Activated T-helper 17 cell treated with anti-CD3 and anti-CD28 coated beads, Interleukin-2, amount 50 U/mL, for 72 hours (primary cell): ENCODE data around the gene AURKA. TPM values are rescaled to one million over a fixed set of nuclear protein-coding genes. Genes with fewer than 3 reads are reported as not detected.
"Not testable (repeated sequence)": the region's sequence is repeated elsewhere in the genome, so short reads cannot be mapped to it uniquely, and the experiment has no call there.

Experiments used
- ATAC-seq: fragments of 150-1000 bp; cut with Tn5 transposase; replicated peaks from 2 replicates; pipeline ENCODE4 v1.10.0; 2021; ENCODE audit warnings: mild to moderate bottlenecking, moderate library complexity
- H3K27ac Mint-ChIP-seq: one replicate; pipeline ENCODE4 v1.8.0; 2022; ENCODE audit warnings: mixed read lengths
- H3K27me3 Mint-ChIP-seq: one replicate; pipeline ENCODE4 v1.8.0; 2022; ENCODE audit warnings: mixed read lengths
- H3K36me3 Mint-ChIP-seq: one replicate; pipeline ENCODE4 v1.8.0; 2022; ENCODE audit warnings: low read depth, mild to moderate bottlenecking, mixed read lengths
- H3K4me1 Mint-ChIP-seq: one replicate; pipeline ENCODE4 v1.8.0; 2022; ENCODE audit warnings: mixed read lengths
- H3K4me3 Mint-ChIP-seq: one replicate; pipeline ENCODE4 v1.8.0; 2022; ENCODE audit warnings: mild to moderate bottlenecking, mixed read lengths
- H3K9me3 Mint-ChIP-seq: one replicate; pipeline ENCODE4 v1.8.0; 2022; ENCODE audit warnings: mixed read lengths
- total RNA-seq, 2 donors: library from RNA; stranded (reverse); gene quantifications; one replicate each; pipeline ENCODE4 v1.2.3, GENCODE V29; 2022

AURKA gene
- total RNA-seq, 2 donors from 2014 or later: 86.3 to 112 TPM

DNA sequence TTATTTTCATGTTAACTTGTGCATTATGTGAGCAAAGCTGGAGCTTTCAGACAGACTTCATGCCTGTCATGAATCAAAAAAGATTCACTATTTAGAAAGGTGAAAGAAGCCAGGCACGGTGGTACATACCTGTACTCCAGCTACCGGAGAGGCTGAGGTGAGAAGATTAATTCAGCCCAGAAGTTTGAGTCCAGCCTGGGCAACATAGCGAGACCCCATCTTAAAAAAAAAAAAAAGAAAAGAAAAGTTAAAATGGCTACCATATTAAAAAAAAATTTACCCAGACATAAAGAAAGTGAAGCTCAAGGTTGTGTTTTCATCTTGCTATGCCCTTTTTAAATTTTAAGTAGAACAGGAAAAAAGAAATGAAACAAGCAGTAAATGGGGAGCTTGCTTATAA, 20.9 kb upstream of the AURKA start:
- H3K36me3 Mint-ChIP-seq: peaks cover 66% of the 10 kb centered on the region
- H3K4me1 Mint-ChIP-seq: peaks cover 31% of the 10 kb centered on the region
- peak overlapping the region; percentile 80 for H3K4me3 Mint-ChIP-seq
- no peaks in the 10 kb centered on the region for H3K9me3 Mint-ChIP-seq
- no peak for ATAC-seq
- H3K27ac Mint-ChIP-seq: peak overlapping the region; percentile 86
- no peaks in the 10 kb centered on the region for H3K27me3 Mint-ChIP-seq

DNA sequence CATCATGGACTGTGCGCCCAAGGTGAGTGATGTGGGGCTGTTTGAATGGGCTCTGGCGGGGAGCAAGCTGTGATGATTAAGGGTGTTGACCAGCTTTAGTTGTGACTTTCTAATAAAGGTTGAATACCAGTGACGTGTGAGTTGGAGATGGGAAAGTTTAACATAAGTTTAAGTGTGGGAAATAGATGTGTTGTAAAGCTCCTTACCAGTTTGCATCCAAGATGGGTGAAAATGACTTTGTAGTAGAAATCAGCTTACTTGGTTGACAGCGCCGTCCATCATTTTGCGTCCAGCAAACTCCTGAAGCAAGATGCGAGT, 20.4 kb upstream of the AURKA start:
- H3K36me3 Mint-ChIP-seq: peaks cover 69% of the 10 kb centered on the region
- H3K4me3 Mint-ChIP-seq: peak overlapping the region; percentile 80
- no peak for ATAC-seq
- no peaks in the 10 kb centered on the region for H3K27me3 Mint-ChIP-seq
- no peaks in the 10 kb centered on the region for H3K9me3 Mint-ChIP-seq
- H3K27ac Mint-ChIP-seq: peak overlapping the region; percentile 86
- H3K4me1 Mint-ChIP-seq: peaks cover 26% of the 10 kb centered on the region

DNA sequence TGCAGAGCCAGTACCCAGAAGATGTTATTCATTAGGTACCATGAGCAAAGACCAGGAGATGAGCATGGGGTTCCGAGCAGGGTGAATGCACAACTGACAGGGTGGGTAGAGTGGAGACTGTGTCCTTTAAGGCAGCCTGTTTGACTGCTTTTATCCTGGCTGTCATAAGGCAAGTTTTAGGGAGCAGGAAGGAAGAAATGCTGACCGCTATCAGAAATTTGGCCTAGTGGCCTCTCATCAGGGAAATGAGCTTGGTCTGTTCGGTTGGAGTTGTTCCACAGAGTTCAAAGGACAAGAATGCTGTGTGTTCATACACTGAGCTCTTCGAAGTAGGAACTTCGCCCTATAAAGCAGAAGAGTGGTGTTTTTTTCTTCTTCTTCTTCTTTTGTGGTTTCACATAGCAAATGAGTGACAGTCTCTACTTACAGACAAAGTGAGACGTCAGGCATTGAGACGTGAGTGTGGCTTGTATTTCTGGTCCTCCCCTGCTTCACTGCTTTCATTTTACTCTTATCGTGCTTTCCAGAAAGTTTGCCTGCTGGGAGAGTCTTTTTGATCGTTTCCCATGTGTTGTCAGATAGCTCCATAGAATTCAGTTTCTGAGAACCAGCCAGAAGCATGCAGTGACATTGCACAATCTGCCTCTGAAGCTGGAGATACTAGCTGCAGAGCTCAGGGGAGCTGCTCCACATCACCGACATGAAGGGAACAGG, 19.9 kb upstream of the AURKA start, which contains the start of gene CASS4:
Gene CASS4, plus strand, starts transcription at position 502 of the 714 bp plus-strand sequence. Its CDS starts 199 bp downstream, at position 701.
- ATAC-seq: peak; percentile 49
- no peaks in the 10 kb centered on the region for H3K27me3 Mint-ChIP-seq
- peaks cover 69% of the 10 kb centered on the region for H3K36me3 Mint-ChIP-seq
- peak within 1 kb of the TSS; percentile 86 for H3K27ac Mint-ChIP-seq
- peak within 1 kb of the TSS; percentile 80 for H3K4me3 Mint-ChIP-seq
- no peaks in the 10 kb centered on the region for H3K9me3 Mint-ChIP-seq
- H3K4me1 Mint-ChIP-seq: peaks cover 20% of the 10 kb centered on the region

DNA sequence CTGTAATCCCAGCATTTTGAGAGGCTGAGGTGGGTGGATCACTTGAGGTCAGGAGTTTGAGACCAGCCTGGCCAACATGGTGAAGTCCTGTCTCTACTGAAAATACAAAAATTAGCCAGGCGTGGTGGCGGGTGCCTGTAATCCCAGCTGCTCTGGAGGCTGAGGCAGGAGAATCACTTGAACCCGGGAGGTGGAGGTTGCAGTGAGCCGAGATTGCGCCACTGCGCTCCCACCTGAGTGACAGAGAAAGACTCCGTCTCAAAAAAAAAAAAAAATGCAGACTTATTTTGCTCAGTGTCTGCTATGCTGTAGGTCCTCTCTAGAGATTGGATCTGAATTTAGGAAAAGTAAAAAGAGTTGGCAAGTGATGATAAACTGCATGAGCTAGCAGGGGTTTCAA, 19.3 kb upstream of the AURKA start:
- not testable (repeated sequence) for ATAC-seq, H3K9me3 Mint-ChIP-seq, H3K27me3 Mint-ChIP-seq
- H3K4me3 Mint-ChIP-seq: peak overlapping the region; percentile 80
- H3K36me3 Mint-ChIP-seq: peaks cover 70% of the 10 kb centered on the region
- H3K27ac Mint-ChIP-seq: peak overlapping the region; percentile 86
- peaks cover 17% of the 10 kb centered on the region for H3K4me1 Mint-ChIP-seq

DNA sequence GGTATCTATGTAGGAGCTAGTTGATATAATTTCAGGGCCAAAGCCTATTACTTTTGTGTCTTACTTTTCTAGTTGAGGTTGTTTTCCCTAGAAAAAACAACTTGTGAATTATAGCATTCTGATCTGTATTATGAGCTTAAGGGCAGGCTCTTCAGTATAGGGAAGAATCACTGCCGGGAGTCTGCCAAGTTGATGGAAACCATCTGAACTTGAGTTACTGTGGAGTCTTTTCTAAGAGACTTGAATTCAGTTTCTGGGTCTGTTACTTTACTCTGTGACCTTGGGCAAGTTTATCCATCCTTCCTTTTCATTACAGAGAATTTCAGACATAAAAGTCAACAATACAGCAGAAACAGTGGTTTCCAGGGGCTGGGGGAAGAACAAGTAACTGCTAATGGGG, 17.9 kb upstream of the AURKA start:
- Mint-ChIP-seq H3K27ac (peak overlapping the region; percentile 58), H3K4me3 (no peak overlapping the region), H3K4me1 (peaks cover 14% of the 10 kb centered on the region), H3K27me3 (no peaks in the 10 kb centered on the region), H3K9me3 (no peaks in the 10 kb centered on the region), H3K36me3 (peaks cover 79% of the 10 kb centered on the region)
- ATAC-seq: no peak

DNA sequence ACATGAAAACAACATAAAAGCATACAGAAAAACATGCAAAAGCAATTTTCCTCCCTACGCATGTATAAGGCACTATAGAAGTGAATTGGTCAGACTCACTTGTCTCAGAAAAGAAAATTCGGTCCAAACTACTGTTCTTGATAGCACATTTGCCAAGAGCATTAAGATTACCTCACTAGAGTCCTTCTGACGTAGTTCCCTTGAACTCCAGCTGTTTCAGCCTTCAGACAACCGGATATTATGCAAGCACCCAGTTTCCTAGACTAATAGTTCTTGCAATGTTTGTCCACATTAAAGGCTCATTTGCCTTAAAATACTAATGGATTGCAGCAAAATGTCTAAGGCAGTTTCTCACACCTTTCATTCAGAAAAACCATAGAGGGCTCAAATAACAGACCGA, 17.5 kb upstream of the AURKA start:
- H3K36me3 Mint-ChIP-seq: peaks cover 81% of the 10 kb centered on the region
- no peak overlapping the region for H3K27ac Mint-ChIP-seq
- no peaks in the 10 kb centered on the region for H3K27me3 Mint-ChIP-seq
- no peak for ATAC-seq
- peaks cover 11% of the 10 kb centered on the region for H3K4me1 Mint-ChIP-seq
- no peaks in the 10 kb centered on the region for H3K9me3 Mint-ChIP-seq
- no peak overlapping the region for H3K4me3 Mint-ChIP-seq

DNA sequence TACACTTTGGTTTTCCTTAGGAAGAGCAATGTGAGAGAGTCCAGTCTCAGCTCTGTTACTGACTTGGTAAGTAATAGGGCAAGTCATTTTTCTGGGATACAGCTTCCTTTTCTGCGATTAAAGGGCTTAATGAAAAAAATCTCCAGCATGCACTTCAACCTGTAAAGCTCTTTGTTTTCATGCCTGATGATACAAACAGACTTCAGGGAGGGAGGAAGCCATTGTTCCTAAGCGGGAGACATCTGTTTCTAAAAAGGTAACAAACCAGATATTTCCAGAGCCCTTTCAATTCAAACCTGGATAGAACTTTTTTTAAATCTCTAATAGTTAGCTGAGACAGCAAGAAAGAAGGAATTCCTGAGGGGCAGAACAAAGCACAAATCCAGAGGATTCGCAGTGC, 14.9 kb upstream of the AURKA start:
- no peak for ATAC-seq
- peaks cover 86% of the 10 kb centered on the region for H3K36me3 Mint-ChIP-seq
- no peaks in the 10 kb centered on the region for H3K9me3 Mint-ChIP-seq
- no peak overlapping the region for H3K27ac Mint-ChIP-seq
- no peak overlapping the region for H3K4me3 Mint-ChIP-seq
- no peaks in the 10 kb centered on the region for H3K27me3 Mint-ChIP-seq
- H3K4me1 Mint-ChIP-seq: peaks cover 8% of the 10 kb centered on the region

DNA sequence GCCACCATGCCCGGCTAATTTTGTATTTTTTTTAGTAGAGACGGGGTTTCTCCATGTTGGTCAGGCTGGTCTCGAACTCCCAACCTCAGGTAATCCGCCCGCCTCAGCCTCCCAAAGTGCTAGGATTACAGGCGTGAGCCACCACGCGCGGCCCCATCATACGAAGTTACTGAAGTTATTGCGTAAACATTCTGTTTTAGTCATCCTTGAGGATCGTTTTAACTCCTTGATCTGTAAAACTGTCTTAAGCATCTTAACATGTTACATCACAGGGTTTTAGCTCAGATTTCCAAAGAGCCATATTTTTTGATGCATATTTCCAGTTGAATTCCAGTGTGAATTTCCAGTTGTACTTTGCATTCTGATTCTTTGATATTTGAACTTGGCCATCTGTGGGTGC, 13.3 kb upstream of the AURKA start:
- ATAC-seq, H3K4me3 Mint-ChIP-seq, H3K9me3 Mint-ChIP-seq, H3K4me1 Mint-ChIP-seq, H3K27ac Mint-ChIP-seq, H3K27me3 Mint-ChIP-seq: not testable (repeated sequence)
- H3K36me3 Mint-ChIP-seq: peaks cover 97% of the 10 kb centered on the region

DNA sequence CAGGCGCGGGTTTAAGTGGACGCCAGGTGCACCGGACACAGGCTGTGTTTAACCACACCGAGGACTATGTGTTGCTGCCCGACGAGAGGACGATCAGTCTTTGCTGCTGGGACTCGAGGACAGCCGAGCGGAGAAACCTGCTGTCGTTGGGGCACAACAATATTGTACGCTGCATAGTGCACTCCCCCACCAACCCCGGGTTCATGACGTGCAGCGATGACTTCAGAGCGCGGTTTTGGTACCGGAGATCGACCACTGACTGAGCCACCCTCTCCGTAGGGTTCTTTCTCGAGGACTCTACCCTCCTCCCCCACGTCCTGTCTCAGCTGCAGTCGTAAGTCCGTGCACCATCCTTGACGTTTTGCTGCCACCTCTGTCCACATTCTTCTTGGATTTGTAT, 11.4 kb upstream of the AURKA start:
- ATAC-seq: no peak
- no peaks in the 10 kb centered on the region for H3K27me3 Mint-ChIP-seq
- no peaks in the 10 kb centered on the region for H3K9me3 Mint-ChIP-seq
- no peak overlapping the region for H3K4me3 Mint-ChIP-seq
- no peak overlapping the region for H3K27ac Mint-ChIP-seq
- H3K4me1 Mint-ChIP-seq: no peaks in the 10 kb centered on the region
- H3K36me3 Mint-ChIP-seq: peaks cover 98% of the 10 kb centered on the region

DNA sequence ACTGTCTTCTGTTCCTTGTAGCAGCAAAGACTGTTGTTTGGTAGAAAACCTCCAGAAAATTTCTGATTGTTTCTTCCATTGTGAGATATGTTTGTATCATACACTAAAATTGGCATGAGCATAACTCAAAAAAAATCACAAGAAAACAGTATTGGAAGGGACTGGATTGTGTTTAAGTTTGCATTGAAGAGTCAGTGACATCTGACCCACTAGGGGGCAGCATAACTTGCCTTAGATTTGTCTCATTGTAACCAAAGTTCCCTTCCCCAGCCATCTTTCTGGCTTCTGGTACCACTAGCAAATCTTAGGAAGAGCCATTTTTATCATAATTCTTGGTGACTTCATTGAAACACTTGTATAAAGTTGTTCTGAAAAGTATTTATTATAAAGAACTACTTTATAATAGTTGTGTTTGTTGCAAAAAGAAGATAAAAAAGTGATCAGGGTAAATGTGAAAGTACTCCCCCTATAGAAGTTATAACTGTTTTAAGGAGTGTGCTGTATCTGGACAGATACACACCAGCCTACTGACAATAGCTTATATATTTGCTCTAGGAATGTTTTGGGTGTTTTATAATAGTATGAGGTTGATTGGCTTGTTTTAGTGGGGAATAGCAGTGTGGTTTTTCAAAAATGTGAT, 8.1 kb upstream of the AURKA start:
- Mint-ChIP-seq H3K9me3 (no peaks in the 10 kb centered on the region), H3K27ac (no peak overlapping the region), H3K4me1 (peaks cover 11% of the 10 kb centered on the region), H3K27me3 (no peaks in the 10 kb centered on the region), H3K36me3 (peaks cover 98% of the 10 kb centered on the region), H3K4me3 (no peak overlapping the region)
- ATAC-seq: peak; percentile 57

DNA sequence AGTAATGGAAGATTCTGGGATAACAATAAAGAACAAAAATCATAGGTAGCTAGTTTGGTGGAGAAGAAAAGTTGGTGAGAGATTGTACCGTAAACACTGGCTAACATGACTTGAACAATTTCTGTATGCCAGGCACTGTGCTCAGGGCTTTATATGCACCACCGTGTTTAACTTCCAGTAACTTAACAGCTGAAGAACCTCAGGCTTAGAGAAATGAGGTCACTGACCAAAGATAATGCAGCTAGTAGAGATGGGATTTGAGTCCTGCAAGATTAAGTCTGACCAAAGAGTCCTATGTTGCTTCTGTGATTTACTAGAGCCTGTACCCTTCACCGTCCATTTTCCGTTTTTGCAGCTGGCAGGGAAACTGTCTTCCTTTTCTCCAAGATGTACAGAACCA, 3.2 kb upstream of the AURKA start:
- Mint-ChIP-seq H3K27me3 (no peaks in the 10 kb centered on the region), H3K4me1 (peaks cover 23% of the 10 kb centered on the region), H3K9me3 (no peaks in the 10 kb centered on the region), H3K27ac (no peak overlapping the region), H3K36me3 (peaks cover 60% of the 10 kb centered on the region), H3K4me3 (no peak overlapping the region)
- ATAC-seq: no peak

DNA sequence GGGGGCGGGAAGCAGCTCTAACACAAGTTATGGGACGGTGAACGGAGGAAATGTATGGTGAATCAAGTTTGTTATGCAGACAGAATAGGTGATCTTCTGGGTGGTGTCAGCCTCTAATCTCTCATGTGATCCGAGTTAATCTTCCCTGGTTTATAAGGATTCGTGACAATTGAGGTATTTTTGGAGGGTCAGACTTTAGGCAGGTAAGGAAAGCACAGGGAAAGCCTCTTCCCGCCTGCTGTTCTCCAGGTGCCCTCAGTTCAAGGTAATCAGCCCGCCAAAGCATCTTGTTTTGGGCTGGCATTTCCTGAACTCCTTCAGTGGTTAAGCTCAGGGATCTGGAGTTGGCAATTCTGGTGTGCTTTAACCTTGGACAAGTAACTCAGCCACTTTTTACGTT, 1.6 kb upstream of the AURKA start:
- H3K36me3 Mint-ChIP-seq: peaks cover 45% of the 10 kb centered on the region

DNA sequence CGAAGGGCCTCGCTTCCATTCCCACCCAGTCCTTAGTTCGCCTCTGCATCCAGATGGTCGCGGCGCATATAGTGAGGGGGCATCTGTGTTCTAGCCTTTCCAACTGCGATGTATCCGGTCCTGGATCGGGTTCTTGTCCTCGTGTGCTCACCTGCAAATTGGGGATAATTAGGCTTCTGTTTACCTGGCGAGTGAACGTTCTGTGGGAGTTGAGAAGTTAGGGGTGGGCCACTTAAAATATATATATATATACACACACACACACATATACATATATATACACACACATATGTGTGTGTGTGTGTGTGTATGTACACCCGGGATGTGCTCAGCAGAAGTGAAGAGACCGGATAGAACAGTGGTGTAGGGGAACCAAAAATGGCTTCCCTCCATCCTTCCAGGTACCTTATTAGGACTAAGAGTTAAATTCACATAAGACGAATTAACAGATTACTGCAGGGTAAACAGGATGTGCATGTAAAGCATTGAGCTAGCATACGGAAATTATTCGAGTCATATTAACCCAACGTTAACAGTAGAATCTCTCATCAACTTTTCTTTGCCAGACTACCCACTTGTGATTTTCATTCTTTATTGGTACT, 967 bp upstream of the AURKA start:
- H3K9me3 Mint-ChIP-seq: no peaks in the 10 kb centered on the region
- H3K27ac Mint-ChIP-seq: no peak overlapping the region
- no peaks in the 10 kb centered on the region for H3K27me3 Mint-ChIP-seq
- peaks cover 37% of the 10 kb centered on the region for H3K4me1 Mint-ChIP-seq
- ATAC-seq: no peak
- H3K4me3 Mint-ChIP-seq: no peak overlapping the region
- H3K36me3 Mint-ChIP-seq: peaks cover 38% of the 10 kb centered on the region

More for the DNA sequence above, 1.6 kb upstream of the AURKA start:
- ATAC-seq: no peak
- no peak overlapping the region for H3K27ac Mint-ChIP-seq
- H3K9me3 Mint-ChIP-seq: no peaks in the 10 kb centered on the region
- H3K4me1 Mint-ChIP-seq: peaks cover 37% of the 10 kb centered on the region
- no peaks in the 10 kb centered on the region for H3K27me3 Mint-ChIP-seq
- no peak overlapping the region for H3K4me3 Mint-ChIP-seq

DNA sequence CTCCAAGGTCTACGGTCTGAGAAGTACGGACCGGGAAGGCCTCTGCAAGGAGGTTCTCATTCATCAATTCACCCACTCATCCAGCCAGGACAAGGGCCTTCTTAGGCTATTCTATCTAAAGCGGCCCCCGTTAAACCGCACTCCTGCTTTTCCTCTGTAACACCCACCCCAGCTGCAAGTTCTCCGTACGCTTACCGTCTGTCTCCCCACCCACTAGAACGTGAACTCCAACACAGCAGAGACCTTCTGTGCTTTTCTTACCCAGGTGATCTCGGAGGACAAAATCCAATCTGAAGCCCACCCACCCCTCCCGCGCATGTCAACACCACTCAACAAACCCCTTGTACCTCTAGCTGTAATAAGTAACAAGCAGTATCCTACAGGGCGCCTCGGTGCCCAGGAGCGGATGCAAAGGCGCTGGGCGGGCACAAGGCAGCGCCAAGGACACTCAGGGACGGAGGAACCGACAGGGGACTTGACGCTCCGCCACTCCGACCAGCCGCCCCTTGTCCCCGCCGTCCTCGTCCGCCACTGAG, 351 bp downstream of the AURKA start:
- Mint-ChIP-seq H3K27ac (no peak overlapping the region), H3K27me3 (no peaks in the 10 kb centered on the region), H3K4me1 (peaks cover 31% of the 10 kb centered on the region), H3K9me3 (no peaks in the 10 kb centered on the region), H3K36me3 (peaks cover 27% of the 10 kb centered on the region), H3K4me3 (no peak overlapping the region)
- ATAC-seq: peak; percentile 54

DNA sequence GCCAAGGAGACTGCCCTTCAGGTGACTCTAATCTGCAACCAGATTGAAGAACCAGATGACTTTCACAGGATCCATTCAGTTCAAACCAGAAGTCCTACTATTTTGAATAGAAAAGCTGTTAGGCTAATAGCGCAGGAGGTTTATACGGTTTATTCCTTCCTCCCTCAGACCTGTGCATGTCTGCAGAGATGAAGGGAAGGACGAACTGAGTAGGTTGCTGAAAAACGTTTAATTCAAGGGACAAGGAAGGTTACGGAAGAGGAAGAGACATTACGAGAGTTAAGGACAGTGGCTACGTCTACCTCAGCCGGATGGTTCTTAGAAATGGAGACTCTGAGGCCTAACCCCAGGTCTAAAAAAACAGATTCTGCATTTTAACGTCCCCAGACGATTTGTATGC, 978 bp downstream of the AURKA start:
- H3K36me3 Mint-ChIP-seq: peaks cover 27% of the 10 kb centered on the region
- no peak for ATAC-seq
- no peaks in the 10 kb centered on the region for H3K27me3 Mint-ChIP-seq
- H3K4me3 Mint-ChIP-seq: no peak overlapping the region
- H3K27ac Mint-ChIP-seq: no peak overlapping the region
- H3K4me1 Mint-ChIP-seq: peaks cover 31% of the 10 kb centered on the region
- H3K9me3 Mint-ChIP-seq: no peaks in the 10 kb centered on the region
